ENCODE measurements around the gene MAP7.

MAP7 gene

GRCh38 chr6:136567688-136568087 is 17.5 kb upstream of the MAP7 start:
- H3K27me3 ChIP-seq (replicated peaks; ENCODE audit: insufficient read depth, low read length), result no peaks in the 10 kb centered on the region
- no peak overlapping the region for H3K4me3 ChIP-seq (ENCODE audit: low read length)
- H3K4me2 ChIP-seq (ENCODE audit: low read depth, low read length), result no peak overlapping the region
- TF ChIP-seq CTCF (IDR thresholded peaks at IDR 0.05; ENCODE audit: low read length) (no peak), EZH2 (optimal IDR thresholded peaks at IDR 0.05; ENCODE audit: low read depth, low read length) (no peak), EZH2phosphoT487 (IDR thresholded peaks at IDR 0.05; ENCODE audit: low read length) (no peak)
- no peaks in the 10 kb centered on the region for H3K79me2 ChIP-seq (ENCODE audit: low read length)
- no peak for DNase-seq
- H3K27ac ChIP-seq (ENCODE audit: low read length), result no peak overlapping the region
- H2AFZ ChIP-seq (ENCODE audit: low read length), result no peak overlapping the region
- no peaks in the 10 kb centered on the region for H3K9me2 ChIP-seq (replicated peaks; ENCODE audit: insufficient read depth, low read length)
- peaks cover 2% of the 10 kb centered on the region; the same call in 1 of the 2 replicates for H3F3A ChIP-seq (ENCODE audit: insufficient read depth, low read length)
- H3K36me3 ChIP-seq (replicated peaks; ENCODE audit: insufficient read depth, low read length), result 0 out of 2 replicates have a peak, but pooled peaks cover 4% of the 10 kb centered on the region
- H3K9ac ChIP-seq (ENCODE audit: low read length), result no peak overlapping the region
- no peaks in the 10 kb centered on the region for H3K9me3 ChIP-seq (replicated peaks; ENCODE audit: insufficient read depth, low read length)
- H4K20me1 ChIP-seq (ENCODE audit: insufficient read depth, low read length), result no peaks in the 10 kb centered on the region
- peaks cover 22% of the 10 kb centered on the region for H3K4me1 ChIP-seq (ENCODE audit: low read length)

GRCh38 chr6:136566851-136567250 is 16.6 kb upstream of the MAP7 start:
- H3K4me1 ChIP-seq (ENCODE audit: low read length), result peaks cover 24% of the 10 kb centered on the region
- H3K27me3 ChIP-seq (replicated peaks; ENCODE audit: insufficient read depth, low read length), result no peaks in the 10 kb centered on the region
- H3K9me2 ChIP-seq (replicated peaks; ENCODE audit: insufficient read depth, low read length), result no peaks in the 10 kb centered on the region
- TF ChIP-seq CTCF (IDR thresholded peaks at IDR 0.05; ENCODE audit: low read length) (no peak), EZH2 (optimal IDR thresholded peaks at IDR 0.05; ENCODE audit: low read depth, low read length) (no peak), EZH2phosphoT487 (IDR thresholded peaks at IDR 0.05; ENCODE audit: low read length) (no peak)
- no peak overlapping the region for H3K4me3 ChIP-seq (ENCODE audit: low read length)
- H2AFZ ChIP-seq (ENCODE audit: low read length), result no peak overlapping the region
- H3K27ac ChIP-seq (ENCODE audit: low read length), result no peak overlapping the region
- H3K4me2 ChIP-seq (ENCODE audit: low read depth, low read length), result no peak overlapping the region
- DNase-seq, result no peak
- H3F3A ChIP-seq (ENCODE audit: insufficient read depth, low read length), result peaks cover 8% of the 10 kb centered on the region
- no peaks in the 10 kb centered on the region for H3K9me3 ChIP-seq (replicated peaks; ENCODE audit: insufficient read depth, low read length)
- 0 out of 2 replicates have a peak, but pooled peaks cover 4% of the 10 kb centered on the region for H3K36me3 ChIP-seq (replicated peaks; ENCODE audit: insufficient read depth, low read length)
- no peaks in the 10 kb centered on the region for H4K20me1 ChIP-seq (ENCODE audit: insufficient read depth, low read length)
- no peaks in the 10 kb centered on the region for H3K79me2 ChIP-seq (ENCODE audit: low read length)
- no peak overlapping the region for H3K9ac ChIP-seq (ENCODE audit: low read length)

- Histone ChIP-seq H3K4me2 (ENCODE audit: low read depth, low read length) (no peak overlapping the region), H3K9ac (ENCODE audit: low read length) (no peak overlapping the region), H2AFZ (ENCODE audit: low read length) (no peak overlapping the region), H4K20me1 (ENCODE audit: insufficient read depth, low read length) (no peaks in the 10 kb centered on the region), H3F3A (ENCODE audit: insufficient read depth, low read length) (peaks cover 8% of the 10 kb centered on the region), H3K4me1 (ENCODE audit: low read length) (peaks cover 23% of the 10 kb centered on the region), H3K27me3 (replicated peaks; ENCODE audit: insufficient read depth, low read length) (no peaks in the 10 kb centered on the region), H3K79me2 (ENCODE audit: low read length) (no peaks in the 10 kb centered on the region), H3K27ac (ENCODE audit: low read length) (no peak overlapping the region), H3K9me2 (replicated peaks; ENCODE audit: insufficient read depth, low read length) (no peaks in the 10 kb centered on the region), H3K4me3 (ENCODE audit: low read length) (no peak overlapping the region), H3K9me3 (replicated peaks; ENCODE audit: insufficient read depth, low read length) (no peaks in the 10 kb centered on the region), H3K36me3 (replicated peaks; ENCODE audit: insufficient read depth, low read length) (0 out of 2 replicates have a peak, but pooled peaks cover 4% of the 10 kb centered on the region)
- no peak for TF ChIP-seq EZH2 (optimal IDR thresholded peaks at IDR 0.05; ENCODE audit: low read depth, low read length)
- TF ChIP-seq EZH2phosphoT487 (IDR thresholded peaks at IDR 0.05; ENCODE audit: low read length), result no peak
- no peak for TF ChIP-seq CTCF (IDR thresholded peaks at IDR 0.05; ENCODE audit: low read length)
- no peak for DNase-seq
Observed at GRCh38 chr6:136566007-136566487, 15.8 kb upstream of the MAP7 start.

All from MM.1S (cell line).